Smooth muscle cell (in vitro differentiated cells): ENCODE measurements around the gene PSG5. TPM values are rescaled to one million over a fixed set of nuclear protein-coding genes. Genes with fewer than 3 reads are reported as not detected.
"Not testable (repeated sequence)": the region's sequence is repeated elsewhere in the genome, so short reads cannot be mapped to it uniquely, and the experiment has no call there.

ENCODE experiments used
- DNase-seq: peaks from one replicate; lab custom pipeline; 2025; ENCODE audit not compliant: unreplicated experiment; lab: John Stamatoyannopoulos, UW
- H2AFZ ChIP-seq: fragments of 200-600 bp; sonication (generic); 2 replicates; pipeline ENCODE4 v1.6.0; 2016; ENCODE audit warnings: antibody characterized with exemption, low read depth, mild to moderate bottlenecking
- H3F3A ChIP-seq: fragments of 200-600 bp; sonication (generic); 2 replicates; pipeline ENCODE4 v1.6.0; 2017; ENCODE audit warnings: antibody characterized with exemption, low read depth
- H3K27ac ChIP-seq: fragments of 200-600 bp; sonication (generic); 2 replicates; pipeline ENCODE4 v1.5.1; 2016; ENCODE audit warnings: low read depth, mild to moderate bottlenecking
- H3K27me3 ChIP-seq: fragments of 200-600 bp; sonication (generic); 2 replicates; pipeline ENCODE4 v1.6.1; 2016; ENCODE audit warnings: low read depth, mild to moderate bottlenecking
- H3K36me3 ChIP-seq: fragments of 200-600 bp; sonication (generic); 2 replicates; pipeline ENCODE4 v1.5.1; 2016; ENCODE audit warnings: low read depth
- H3K4me1 ChIP-seq: fragments of 200-600 bp; sonication (generic); 2 replicates; pipeline ENCODE4 v1.5.1; 2016; ENCODE audit warnings: low read depth
- H3K4me2 ChIP-seq: fragments of 200-600 bp; sonication (generic); 2 replicates; pipeline ENCODE4 v1.6.0; 2016; ENCODE audit warnings: mild to moderate bottlenecking
- H3K4me3 ChIP-seq: fragments of 200-600 bp; sonication (generic); 2 replicates; pipeline ENCODE4 v1.5.1; 2016; ENCODE audit warnings: mild to moderate bottlenecking
- H3K79me2 ChIP-seq: fragments of 200-600 bp; sonication (generic); 2 replicates; pipeline ENCODE4 v1.6.0; 2016; ENCODE audit warnings: low read depth, mild to moderate bottlenecking
- H3K9ac ChIP-seq: fragments of 200-600 bp; sonication (generic); 2 replicates; pipeline ENCODE4 v1.6.0; 2016; ENCODE audit warnings: low read depth
- H3K9me3 ChIP-seq: fragments of 200-600 bp; sonication (generic); replicated peaks from 2 replicates; pipeline ENCODE4 v1.5.1; 2016; ENCODE audit warnings: low read depth
- H4K20me1 ChIP-seq: fragments of 200-600 bp; sonication (generic); 2 replicates; pipeline ENCODE4 v1.6.0; 2016; ENCODE audit warnings: low read depth
- CTCF ChIP-seq: fragments of 200-600 bp; sonication (generic); IDR thresholded peaks from 2 replicates; pipeline ENCODE4 v1.5.1; 2017; ENCODE audit warnings: borderline replicate concordance, mild to moderate bottlenecking, antibody characterized with exemption; ENCODE audit not compliant: insufficient read depth, poor library complexity, severe bottlenecking
- WGBS: methylation state at CpG from one replicate; pipeline ENCODE4 v1.1.7; 2016; ENCODE audit warnings: low lambda C conversion rate; 5-methylcytosine and 5-hydroxymethylcytosine counted together
- polyA plus RNA-seq: library from polyadenylated mRNA; unstranded; fragments of >200 nt; fragmentation: Nextera tagmentation; extraction: Ambion mirVana; gene quantifications from 2 replicates; pipeline ENCODE4 v1.2.1, GENCODE V29; 2016
- total RNA-seq: library from RNA; depleted of rRNA; stranded (reverse); fragments of >200 nt; gene quantifications from 2 replicates; pipeline ENCODE4 v1.2.3, GENCODE V29; 2014

Gene PSG5
- total and polyA plus RNA-seq, 2 experiments from 2014 or later = not detected

- 41% methylated on average over 4 of the region's 4 CpGs for WGBS
- no peak overlapping the region for H3K4me3 ChIP-seq
Measured at GRCh38 chr19:43207991-43208390, 21.7 kb upstream of the PSG5 start.

GRCh38 chr19:43207174-43207573, 20.8 kb upstream of the PSG5 start:
- not testable (repeated sequence) for H3K27ac ChIP-seq, H4K20me1 ChIP-seq, H3K4me1 ChIP-seq, H3K36me3 ChIP-seq, H3K4me3 ChIP-seq, H3K4me2 ChIP-seq, H3K27me3 ChIP-seq, H3F3A ChIP-seq, H3K9me3 ChIP-seq, H3K79me2 ChIP-seq, DNase-seq, H3K9ac ChIP-seq, H2AFZ ChIP-seq
- 54% methylated on average over 6 of the region's 8 CpGs for WGBS

More at GRCh38 chr19:43207991-43208390, 21.7 kb upstream of the PSG5 start:
- Histone ChIP-seq H3F3A (no peaks in the 10 kb centered on the region), H3K9ac (no peak overlapping the region), H3K9me3 (no peaks in the 10 kb centered on the region), H3K79me2 (no peaks in the 10 kb centered on the region), H3K27ac (no peak overlapping the region), H3K4me2 (no peak overlapping the region), H2AFZ (no peak overlapping the region), H3K27me3 (no peaks in the 10 kb centered on the region), H4K20me1 (no peaks in the 10 kb centered on the region), H3K36me3 (no peaks in the 10 kb centered on the region), H3K4me1 (no peaks in the 10 kb centered on the region)
- DNase-seq = no peak
- no peak for TF ChIP-seq CTCF

GRCh38 chr19:43205471-43206105, 19.3 kb upstream of the PSG5 start, which contains the start of gene PSG4:
Gene PSG4, minus strand, starts transcription at chr19:43205638. Its CDS starts 102 bp downstream, at chr19:43205536.
- 65% methylated on average over 9 of the region's 9 CpGs for WGBS
- H4K20me1 ChIP-seq, H3K27me3 ChIP-seq, H3K79me2 ChIP-seq, H2AFZ ChIP-seq, H3K27ac ChIP-seq, DNase-seq, H3F3A ChIP-seq, H3K4me1 ChIP-seq, H3K36me3 ChIP-seq, H3K4me3 ChIP-seq, H3K4me2 ChIP-seq, H3K9me3 ChIP-seq, H3K9ac ChIP-seq: not testable (repeated sequence)

GRCh38 chr19:43203611-43204010, 17.3 kb upstream of the PSG5 start:
- H3K36me3 ChIP-seq, H3K27me3 ChIP-seq, H3K9me3 ChIP-seq, H3K4me3 ChIP-seq, H3K27ac ChIP-seq, H3K9ac ChIP-seq, H2AFZ ChIP-seq, H4K20me1 ChIP-seq, H3K4me1 ChIP-seq, H3K79me2 ChIP-seq, H3F3A ChIP-seq, H3K4me2 ChIP-seq, DNase-seq: not testable (repeated sequence)
- WGBS = 81% methylated on average over 7 of the region's 7 CpGs

- not testable (repeated sequence) for H3K79me2 ChIP-seq, H3K4me2 ChIP-seq, DNase-seq, H4K20me1 ChIP-seq, H3K27ac ChIP-seq, H3F3A ChIP-seq, H3K9me3 ChIP-seq, H3K9ac ChIP-seq, H3K27me3 ChIP-seq, H2AFZ ChIP-seq, H3K36me3 ChIP-seq, H3K4me1 ChIP-seq, H3K4me3 ChIP-seq
- 39% methylated on average over 2 of the region's 2 CpGs for WGBS
Measured at GRCh38 chr19:43201891-43202290, 15.6 kb upstream of the PSG5 start.

GRCh38 chr19:43201337-43201801, 15.0 kb upstream of the PSG5 start:
- not testable (repeated sequence) for H4K20me1 ChIP-seq, H3K36me3 ChIP-seq, H3K27ac ChIP-seq, H3K4me3 ChIP-seq, H3K4me1 ChIP-seq, H3K9me3 ChIP-seq, DNase-seq, H3K4me2 ChIP-seq, H2AFZ ChIP-seq, H3F3A ChIP-seq, H3K79me2 ChIP-seq, H3K9ac ChIP-seq, H3K27me3 ChIP-seq
- 70% methylated on average over 7 of the region's 7 CpGs for WGBS

- WGBS = 59% methylated on average over 5 of the region's 5 CpGs
- not testable (repeated sequence) for H3K4me2 ChIP-seq, H3K4me1 ChIP-seq, H3F3A ChIP-seq, H4K20me1 ChIP-seq, H3K9ac ChIP-seq, H3K36me3 ChIP-seq, H3K4me3 ChIP-seq, H3K27me3 ChIP-seq, DNase-seq, H3K9me3 ChIP-seq, H3K27ac ChIP-seq, H3K79me2 ChIP-seq, H2AFZ ChIP-seq
Measured at GRCh38 chr19:43198686-43199419, 12.5 kb upstream of the PSG5 start.
